ENCODE data around the gene PAX1.

- no peak for TF ChIP-seq RAD21 (IDR thresholded peaks at IDR 0.05; ENCODE audit: low read depth)
- no peak for TF ChIP-seq CEBPB (IDR thresholded peaks at IDR 0.05)
- TF ChIP-seq REST (IDR thresholded peaks at IDR 0.05; ENCODE audit: low read depth): no peak
- no peak for TF ChIP-seq EP300 (IDR thresholded peaks at IDR 0.05; ENCODE audit: borderline replicate concordance)
- TF ChIP-seq ZBTB7A (IDR thresholded peaks at IDR 0.05; ENCODE audit: low read depth): no peak
- TF ChIP-seq MAX (IDR thresholded peaks at IDR 0.05): no peak
Measured at GRCh38 chr20:21693322-21693721, 12.1 kb upstream of the PAX1 start.

Data from Ishikawa (cell line).